Right lobe of liver (tissue), 4 donors: ENCODE measurements around the gene DLK2.
"Not testable (repeated sequence)": the region's sequence is repeated elsewhere in the genome, so short reads cannot be mapped to it uniquely, and the experiment has no call there.

ENCODE experiments used
- POLR2A ChIP-seq: fragments of 450-650 bp; IDR thresholded peaks from one replicate; pipeline ENCODE4 v1.6.1; 2017; ENCODE audit warnings: antibody characterized with exemption, mild to moderate bottlenecking
- TF ChIP-seq, protein P1 (sequence below), 4 donors: fragments of 200-600 bp in 3 of 4; fragments of 450-650 bp in 1 of 4; IDR thresholded peaks; one replicate each; pipeline versions ENCODE4 v1.5.1 to v1.8.0; 2016 to 2022; ENCODE audit warnings: antibody characterized with exemption in 4 of 4, mild to moderate bottlenecking in 2 of 4
- donor health status: DM: no; HTN: no; CAD: no.
- donor health status: DM: no; HTN: no; CAD: no.
- donor health status: DM: no; HTN: yes; CAD: no.

DNA sequence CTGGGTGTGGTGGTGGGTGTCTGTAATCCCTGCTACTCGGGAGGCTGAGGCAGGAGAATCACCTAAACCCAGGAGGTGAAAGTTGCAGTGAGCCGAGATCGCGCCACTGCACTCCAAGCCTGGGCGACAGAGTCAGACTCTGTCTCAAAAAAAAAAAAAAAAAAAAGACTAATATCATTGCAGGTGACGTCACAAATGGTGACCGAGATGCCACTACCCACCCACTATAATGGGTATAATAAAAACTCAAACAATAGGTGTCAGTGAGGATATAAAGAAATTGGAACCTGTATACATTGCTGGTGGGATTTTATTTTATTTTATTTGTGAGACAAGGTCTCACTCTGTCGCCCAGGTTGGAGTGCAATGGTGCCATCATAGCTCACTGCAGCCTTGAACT lies 40.1 kb downstream of the DLK2 start:
- TF ChIP-seq, protein P1, sequence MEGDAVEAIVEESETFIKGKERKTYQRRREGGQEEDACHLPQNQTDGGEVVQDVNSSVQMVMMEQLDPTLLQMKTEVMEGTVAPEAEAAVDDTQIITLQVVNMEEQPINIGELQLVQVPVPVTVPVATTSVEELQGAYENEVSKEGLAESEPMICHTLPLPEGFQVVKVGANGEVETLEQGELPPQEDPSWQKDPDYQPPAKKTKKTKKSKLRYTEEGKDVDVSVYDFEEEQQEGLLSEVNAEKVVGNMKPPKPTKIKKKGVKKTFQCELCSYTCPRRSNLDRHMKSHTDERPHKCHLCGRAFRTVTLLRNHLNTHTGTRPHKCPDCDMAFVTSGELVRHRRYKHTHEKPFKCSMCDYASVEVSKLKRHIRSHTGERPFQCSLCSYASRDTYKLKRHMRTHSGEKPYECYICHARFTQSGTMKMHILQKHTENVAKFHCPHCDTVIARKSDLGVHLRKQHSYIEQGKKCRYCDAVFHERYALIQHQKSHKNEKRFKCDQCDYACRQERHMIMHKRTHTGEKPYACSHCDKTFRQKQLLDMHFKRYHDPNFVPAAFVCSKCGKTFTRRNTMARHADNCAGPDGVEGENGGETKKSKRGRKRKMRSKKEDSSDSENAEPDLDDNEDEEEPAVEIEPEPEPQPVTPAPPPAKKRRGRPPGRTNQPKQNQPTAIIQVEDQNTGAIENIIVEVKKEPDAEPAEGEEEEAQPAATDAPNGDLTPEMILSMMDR (IDR thresholded peaks at IDR 0.05) = not testable (repeated sequence)
- not testable (repeated sequence) for TF ChIP-seq POLR2A
